Globus pallidus (tissue), 1 donor: ENCODE results near the gene MPEG1.

Experiments used
- DNase-seq: peaks from one replicate; pipeline ENCODE4 v3.0.0-alpha.2; 2015; ENCODE audit warnings: low spot score

Gene MPEG1

GRCh38 chr11:59216641-59217564 lies 4.2 kb upstream of the MPEG1 start:
- DNase-seq, result peak; percentile 65

DNA sequence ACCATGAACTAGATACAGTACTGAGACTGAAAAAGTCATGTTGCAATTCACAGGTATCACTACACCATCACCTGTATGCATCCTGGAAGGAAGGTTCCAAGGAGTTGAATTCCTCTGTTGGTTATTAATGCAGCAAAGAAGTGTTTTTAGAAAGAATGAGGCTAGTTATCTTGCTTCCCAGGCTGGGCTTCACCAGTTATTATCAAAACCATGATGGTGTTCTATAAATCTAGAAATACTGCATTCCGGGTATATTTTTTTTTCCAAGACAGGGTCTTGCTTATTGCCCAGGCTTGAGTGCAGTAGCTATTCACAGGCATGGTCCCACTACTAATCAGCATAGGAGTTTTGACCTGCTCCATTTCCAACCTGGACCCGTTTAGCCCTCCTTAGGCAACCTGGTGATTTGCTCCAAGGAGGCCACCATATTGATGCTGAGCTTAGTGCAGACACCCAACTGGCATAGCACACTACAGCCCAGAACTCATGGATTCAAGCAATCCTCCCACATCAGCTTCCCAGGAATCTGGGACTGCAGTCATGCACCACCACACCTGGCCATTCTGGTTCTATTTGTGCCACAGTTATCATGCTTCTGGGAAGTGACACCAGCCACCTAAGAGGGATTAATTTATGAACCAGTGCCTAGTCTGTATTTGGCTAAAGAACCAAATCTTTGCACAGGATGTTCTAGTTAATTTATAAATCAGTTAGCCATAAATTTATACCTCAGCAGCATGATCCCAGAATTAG lies 1.6 kb upstream of the MPEG1 start:
- no peak for DNase-seq

DNA sequence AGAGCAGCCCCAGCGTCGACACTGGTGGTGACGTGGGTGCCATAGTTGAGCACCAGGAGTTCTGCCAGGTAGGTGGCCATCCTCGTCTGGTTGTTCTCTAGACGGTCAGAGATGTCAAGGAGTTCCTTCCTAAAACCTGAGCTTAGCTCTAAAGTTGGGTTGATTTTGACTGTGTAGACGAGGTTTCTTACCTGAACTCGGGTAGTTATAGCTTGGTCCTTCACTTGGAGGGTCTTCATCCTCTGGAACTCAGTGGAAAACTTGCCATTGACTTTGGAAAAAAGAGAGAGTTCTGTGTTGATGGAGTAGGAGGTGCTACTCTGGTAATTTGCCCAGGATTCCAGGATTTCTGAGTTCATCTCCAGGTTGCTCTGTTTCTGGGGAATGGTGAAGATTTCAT lies 505 bp downstream of the MPEG1 start:
- DNase-seq, result no peak

DNA sequence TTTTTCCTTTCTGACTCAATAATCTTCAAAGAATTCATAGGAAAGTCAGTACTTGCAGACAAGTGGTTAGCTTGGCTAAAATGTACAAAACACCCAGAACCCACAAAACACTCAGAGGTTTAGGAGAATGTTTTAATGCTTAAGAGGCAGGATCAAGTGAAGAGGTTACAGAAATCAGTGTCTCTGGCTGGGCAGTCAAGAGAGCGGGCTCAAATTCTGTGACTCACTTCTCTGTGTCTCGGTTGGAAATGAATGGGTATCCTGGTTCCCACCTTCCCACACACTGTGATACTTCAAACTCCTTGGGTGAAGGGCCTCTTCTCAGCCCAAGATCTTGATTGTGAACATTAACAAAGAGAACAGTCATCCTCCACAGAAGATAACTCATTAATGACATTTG lies 3.8 kb downstream of the MPEG1 start:
- no peak for DNase-seq

- DNase-seq, result peak; percentile 68
Observed at GRCh38 chr11:59207988-59208451, 4.7 kb downstream of the MPEG1 start.

DNA sequence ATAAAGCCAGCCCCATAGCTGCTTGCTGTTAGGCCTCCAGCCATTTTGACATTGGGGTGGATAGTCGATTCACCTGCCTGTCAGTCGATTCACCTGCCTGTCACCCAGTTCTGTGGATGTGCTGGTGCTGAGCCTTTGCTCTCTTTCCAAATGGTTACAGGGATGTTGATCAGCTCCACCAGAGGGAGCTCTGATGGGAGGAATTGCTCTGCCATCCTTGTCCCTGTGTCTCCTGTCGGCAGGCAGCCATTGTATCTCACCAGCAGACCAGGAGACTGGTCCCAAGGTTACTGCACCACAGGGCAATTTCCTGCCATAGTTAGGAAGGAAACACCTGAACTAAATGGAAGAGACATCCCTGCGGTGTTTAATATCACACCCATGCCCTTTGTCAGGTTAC lies 6.1 kb downstream of the MPEG1 start:
- no peak for DNase-seq

GRCh38 chr11:59205648-59206047 lies 7.1 kb downstream of the MPEG1 start:
- DNase-seq, result no peak

- no peak for DNase-seq
Observed at GRCh38 chr11:59204746-59205145, 8.0 kb downstream of the MPEG1 start.

DNA sequence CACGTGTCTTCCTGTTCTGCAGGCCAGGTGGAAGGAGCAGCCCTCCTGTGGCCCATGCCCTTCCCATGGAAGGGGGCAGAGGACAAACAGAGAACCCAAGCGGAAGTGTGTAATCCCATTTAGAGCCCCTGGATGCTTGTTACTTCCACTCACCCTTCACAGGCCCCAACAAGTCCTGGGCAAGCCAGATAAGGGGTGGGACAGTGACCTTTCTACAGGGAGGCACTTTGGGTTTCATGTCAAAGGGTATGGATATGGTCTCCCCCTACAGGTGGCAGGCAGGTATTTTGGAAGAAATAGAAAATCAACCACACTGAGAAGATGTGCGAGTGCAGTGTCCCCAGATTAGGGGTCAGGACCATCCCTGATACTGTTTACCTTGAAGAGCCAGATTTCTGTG lies 11.4 kb downstream of the MPEG1 start:
- no peak for DNase-seq

- no peak for DNase-seq
Observed at GRCh38 chr11:59200423-59200746, 12.3 kb downstream of the MPEG1 start.

DNA sequence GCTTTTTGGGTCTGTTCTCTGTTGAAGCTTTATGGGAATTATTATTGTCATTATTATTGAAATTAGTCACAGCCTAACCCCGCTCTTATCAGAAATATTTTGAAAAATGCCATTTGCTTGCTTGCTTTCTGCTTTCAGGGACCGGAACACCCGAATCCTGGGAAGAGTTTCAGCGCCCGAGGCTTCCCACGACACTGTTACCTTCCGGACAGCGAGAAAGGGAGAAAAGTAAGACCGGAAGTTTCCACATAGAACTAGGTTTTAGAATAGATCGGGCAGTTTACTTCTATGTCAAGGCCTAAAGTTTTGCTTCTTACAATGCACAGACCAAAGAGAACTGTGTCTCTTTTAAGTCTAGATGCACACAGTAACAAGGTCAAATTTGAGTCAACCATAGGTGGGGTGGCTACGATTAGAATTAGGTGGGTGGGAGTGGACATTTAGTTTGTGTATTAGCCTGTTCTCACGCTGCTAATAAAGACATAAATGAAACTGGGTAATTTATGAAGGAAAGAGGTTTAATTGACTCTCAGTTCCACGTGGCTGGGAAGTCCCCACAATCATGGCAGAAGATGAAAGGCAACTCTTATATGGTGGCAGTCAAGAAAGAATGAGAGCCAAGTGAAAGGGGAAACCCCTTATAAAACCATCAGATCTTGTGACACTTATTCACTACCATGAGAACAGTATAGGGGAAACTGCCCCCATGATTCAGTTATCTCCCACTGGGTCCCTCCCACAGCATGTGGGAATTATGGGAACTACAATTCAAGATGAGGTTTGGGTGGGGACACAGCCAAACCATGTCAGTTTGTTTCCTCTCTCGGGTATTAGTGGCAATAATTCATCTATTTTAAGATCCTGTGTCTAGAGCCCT lies 12.9 kb downstream of the MPEG1 start:
- DNase-seq, result no peak

GRCh38 chr11:59198726-59199125 lies 14.0 kb downstream of the MPEG1 start:
- DNase-seq, result no peak

DNA sequence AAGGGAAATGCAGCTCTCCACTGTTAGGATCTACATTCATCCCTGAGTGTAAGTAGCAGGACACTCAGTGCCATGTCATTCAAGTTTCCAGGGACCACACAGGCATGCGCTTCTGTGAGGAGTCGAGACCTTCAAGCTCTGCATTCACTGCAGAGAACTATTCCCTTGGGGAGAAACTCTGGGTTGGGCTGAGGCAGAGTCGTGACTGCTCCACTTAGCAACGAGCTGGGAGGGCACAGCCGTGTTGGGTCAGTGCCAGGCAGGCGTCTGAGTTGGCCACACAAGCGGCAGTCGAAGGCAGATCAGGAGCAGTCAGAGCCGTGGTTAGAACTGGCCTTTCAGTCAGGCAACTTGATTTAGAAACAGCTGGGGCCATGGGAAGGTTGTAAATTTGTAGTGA lies 14.7 kb downstream of the MPEG1 start:
- DNase-seq, result peak; percentile 79

- no peak for DNase-seq
Observed at GRCh38 chr11:59196777-59197176, 15.9 kb downstream of the MPEG1 start.

GRCh38 chr11:59195586-59195985 lies 17.1 kb downstream of the MPEG1 start:
- no peak for DNase-seq

GRCh38 chr11:59193587-59194130 lies 19.1 kb downstream of the MPEG1 start:
- no peak for DNase-seq

GRCh38 chr11:59192446-59193020 lies 20.2 kb downstream of the MPEG1 start:
- DNase-seq, result no peak

DNA sequence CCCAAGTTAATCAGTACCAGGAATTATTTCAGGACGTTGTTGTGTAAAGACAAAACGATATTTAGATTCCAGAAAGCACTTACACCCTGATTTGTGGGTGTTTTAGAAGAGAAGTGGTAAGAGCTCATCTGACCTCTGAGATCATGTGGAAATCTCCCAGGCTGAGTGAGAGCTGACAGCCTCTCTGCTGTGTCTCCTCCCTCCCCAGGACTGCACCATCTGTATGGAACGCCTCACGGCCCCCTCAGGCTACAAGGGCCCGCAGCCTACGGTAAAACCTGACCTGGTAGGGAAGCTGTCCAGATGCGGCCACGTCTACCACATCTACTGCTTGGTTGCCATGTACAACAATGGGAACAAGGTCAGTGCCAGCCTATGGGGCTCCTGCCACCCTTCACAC lies 20.8 kb downstream of the MPEG1 start:
- no peak for DNase-seq

DNA sequence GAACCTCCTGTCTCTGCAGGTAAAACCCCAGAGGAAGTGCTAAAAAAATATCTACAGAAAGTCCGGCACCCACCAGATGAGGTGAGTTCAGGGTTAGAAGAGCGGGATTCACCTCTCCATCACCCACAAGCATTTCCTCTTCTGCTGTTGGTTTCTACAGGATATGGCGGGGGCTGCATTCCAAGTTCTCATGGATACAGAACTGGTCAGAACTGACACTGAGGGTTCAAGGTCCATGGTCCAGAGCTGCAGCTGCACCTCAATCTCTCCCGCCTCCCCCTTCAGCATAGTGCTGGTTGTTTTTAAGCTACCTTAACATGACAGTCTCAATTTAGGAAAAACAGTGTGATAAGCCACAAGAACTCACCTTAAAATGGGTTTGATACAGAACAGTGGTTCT lies 21.6 kb downstream of the MPEG1 start:
- DNase-seq, result no peak

DNA sequence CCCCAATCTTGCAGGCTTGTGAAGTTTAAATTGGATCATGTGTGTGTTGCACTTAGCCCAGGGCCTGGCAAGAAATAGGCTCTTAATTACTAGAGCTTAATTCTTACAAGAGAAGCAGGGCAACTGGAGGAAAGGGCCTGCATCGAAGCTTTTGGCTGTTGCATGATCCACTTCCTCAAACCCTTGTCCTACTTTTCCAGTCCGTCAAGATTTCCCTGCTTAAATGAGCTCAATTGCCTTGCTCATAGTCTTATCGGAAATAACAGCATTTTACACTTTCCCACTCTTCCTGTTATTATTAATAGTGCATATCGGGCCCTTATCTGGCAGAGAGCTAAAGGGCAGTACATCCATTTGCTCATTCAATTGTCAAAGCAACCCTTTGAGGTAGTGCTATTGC lies 22.7 kb downstream of the MPEG1 start:
- DNase-seq, result no peak

DNA sequence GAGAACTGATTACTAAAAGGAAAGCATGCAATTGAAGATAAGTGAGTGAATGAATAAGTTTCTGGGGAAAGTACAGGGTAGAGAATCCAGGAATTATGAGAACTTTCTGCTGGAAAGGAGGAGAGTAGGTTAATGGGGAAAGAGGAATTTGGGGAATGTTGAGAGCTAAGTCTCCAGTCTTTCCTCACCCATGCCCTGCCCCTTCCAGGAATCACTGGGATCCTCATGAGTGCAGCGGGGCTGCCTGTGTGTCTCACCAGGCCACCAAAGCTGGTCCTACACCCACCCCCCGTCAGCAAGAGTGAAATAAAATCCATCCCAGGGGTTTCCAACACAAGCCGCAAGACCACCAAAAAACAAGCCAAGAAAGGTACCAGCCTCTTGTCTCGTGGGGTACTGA lies 23.8 kb downstream of the MPEG1 start:
- no peak for DNase-seq

DNA sequence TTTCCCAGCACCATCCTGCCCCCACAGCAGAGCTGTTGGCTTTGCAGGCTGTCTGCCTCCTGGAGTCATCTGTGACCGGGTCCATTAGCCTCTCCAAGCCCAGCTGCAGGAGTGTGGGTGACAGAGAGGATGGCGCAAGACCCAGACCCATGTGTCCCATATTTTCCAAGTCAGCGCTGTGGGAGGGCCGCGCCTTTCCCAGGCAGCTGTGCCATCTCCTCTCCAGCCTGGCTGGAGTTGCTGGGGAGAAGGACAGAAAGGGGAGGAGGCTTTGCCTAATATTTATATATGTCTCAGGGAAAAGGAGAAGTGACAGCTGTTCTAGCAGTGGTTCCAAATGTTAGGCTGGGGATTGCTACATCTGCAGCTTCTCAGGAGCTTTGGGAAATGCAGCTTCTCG lies 25.1 kb downstream of the MPEG1 start:
- DNase-seq, result no peak
